Stimulated activated CD8-positive, alpha-beta memory T cell treated with anti-CD3 and anti-CD28 coated beads, Interleukin-15, amount 100 ng/mL, for 48 hours (primary cell): Measurements from ENCODE around the gene PPP2R5C.
A peak's percentile ranks its signal among the peaks of the same experiment; 100 is the strongest.

ENCODE experiments used
- DNase-seq, 2 donors: peaks; one replicate each; pipeline ENCODE4 v3.0.0-alpha.2; 2020; ENCODE audit warnings: low read depth in 2 of 2

PPP2R5C gene

DNA sequence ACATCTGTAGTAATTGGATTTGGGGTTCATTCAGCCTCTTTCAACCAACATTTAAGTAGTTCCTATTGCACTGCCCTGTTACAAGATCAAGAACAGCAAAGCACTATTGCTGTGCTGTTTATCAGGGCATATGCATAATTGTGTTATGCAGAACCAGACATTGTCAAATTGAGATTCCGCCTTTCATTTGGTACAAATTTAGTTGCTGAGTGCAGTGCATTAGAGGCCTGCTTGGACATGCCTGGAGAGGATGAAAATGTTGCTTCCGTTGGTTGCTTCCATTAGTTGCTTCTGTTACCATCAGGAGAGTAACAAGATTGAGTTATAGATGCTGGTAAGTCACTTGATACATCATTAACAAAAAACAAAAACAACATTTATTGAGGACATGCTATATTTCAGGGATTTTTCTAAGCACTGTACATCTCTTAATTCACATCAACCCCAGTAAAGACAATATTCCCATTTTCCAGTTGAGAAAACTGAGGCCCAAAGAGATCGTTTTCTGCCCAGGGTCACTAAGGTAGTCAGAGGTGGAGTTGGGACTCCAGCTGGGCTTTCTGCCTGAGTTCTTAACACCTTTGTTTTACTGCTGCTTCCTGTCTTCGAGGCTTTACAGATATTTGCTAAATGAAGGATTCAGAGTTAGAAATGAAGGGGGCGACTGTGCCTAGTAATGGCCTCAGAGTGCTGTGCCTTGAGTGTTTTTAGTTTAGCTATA, 79.3 kb downstream of the PPP2R5C start:
- DNase-seq: no peak

DNA sequence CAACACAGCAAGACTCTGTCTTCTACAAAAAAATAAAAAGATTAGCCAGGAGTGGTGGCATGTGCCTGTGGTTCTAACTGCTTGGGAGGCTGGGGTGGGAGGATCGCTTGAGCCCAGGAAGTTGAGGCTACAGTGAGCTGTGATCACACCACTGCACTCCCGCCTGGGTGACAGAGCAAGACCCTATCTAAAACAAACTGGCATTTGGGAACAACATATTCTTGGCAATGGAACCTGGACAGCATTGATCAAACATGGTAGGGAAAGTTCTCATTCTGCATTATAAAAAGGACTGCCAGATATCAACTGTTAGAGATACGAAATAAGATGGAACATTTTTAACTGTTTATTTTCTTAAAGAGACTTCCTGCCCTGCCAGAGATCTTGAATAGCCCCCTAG, 81.5 kb downstream of the PPP2R5C start:
- no peak for DNase-seq

DNA sequence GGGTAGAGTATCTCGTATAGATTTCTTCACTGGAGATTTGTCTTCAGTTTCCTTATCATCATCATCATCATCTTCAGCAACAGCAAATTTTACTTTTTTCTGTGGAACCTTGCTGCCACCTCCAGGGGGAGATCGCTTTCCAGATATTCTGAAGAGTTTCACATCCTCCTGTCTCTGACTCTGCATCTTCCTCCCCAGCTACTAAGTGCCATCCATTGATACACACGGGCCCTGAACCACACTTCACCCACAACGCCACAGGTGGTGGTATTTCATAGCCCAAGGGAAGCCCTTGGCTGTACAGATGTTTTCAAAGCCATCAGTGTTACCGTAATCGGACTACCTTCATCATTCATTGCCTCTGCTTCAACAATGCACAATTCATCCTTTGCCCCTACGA, 82.2 kb downstream of the PPP2R5C start:
- peak in 1 of 2 donors; percentile 51 for DNase-seq

GRCh38 chr14:101844219-101844618, 82.7 kb downstream of the PPP2R5C start:
- no peak for DNase-seq

- no peak for DNase-seq
Observed at GRCh38 chr14:101844751-101845150, 83.2 kb downstream of the PPP2R5C start.

DNA sequence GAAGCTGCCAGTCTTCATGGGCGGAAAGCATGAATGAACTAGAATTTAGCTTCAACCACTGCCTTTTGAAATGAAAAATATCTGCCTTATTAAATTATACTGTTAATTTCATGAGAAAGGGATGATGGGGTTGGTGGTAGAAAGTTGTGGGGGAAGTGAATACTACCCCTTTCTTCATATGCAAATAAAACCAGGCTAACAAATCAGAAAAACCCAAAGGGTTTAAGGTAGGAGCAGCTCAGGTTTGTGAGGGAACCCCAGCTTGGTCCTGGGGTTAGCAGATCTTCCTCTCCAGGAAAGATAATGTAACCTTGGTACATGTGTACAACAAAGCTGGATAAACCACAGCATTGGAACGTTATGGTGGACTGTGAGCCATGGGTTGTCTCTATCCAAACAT, 84.0 kb downstream of the PPP2R5C start:
- DNase-seq: no peak

DNA sequence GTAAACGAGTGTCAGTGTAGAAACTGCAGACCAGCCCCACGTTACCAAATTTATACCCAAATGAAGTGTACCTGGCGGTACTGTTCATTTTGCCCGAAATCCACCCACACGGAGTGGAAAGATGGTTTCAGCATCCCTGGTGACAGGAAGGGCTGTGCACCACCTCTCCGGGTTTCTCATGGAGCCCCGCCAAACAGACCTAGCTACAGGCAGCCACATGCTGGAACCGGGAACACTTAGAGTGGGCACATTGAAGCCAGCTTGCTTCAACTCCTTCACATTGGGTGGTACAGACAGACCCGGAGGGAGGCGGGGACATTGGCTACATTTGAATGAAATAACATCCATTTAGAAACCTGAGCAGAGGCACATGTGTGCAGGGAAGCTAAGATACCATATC, 84.4 kb downstream of the PPP2R5C start:
- no peak for DNase-seq

DNA sequence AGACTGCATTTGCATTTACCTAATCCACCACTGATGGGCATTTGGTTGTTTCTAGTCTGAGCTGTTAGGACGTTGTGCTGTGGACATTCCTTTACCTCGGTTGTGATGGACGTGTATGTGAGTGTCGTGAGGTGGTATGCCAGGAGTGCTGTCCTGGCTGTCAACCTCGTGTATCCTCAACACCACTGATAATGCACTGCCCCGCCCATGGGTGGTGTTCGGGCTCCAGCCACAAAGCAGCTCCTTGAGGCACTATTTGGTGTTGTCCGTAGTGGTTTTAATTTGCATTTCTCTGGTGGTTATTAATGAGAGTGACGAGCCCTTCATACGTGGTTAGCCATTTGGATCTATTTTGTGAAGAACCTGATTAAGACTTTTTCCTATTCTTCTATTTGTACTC, 87.6 kb downstream of the PPP2R5C start:
- DNase-seq: no peak

GRCh38 chr14:101849640-101850039, 88.1 kb downstream of the PPP2R5C start:
- no peak for DNase-seq

DNA sequence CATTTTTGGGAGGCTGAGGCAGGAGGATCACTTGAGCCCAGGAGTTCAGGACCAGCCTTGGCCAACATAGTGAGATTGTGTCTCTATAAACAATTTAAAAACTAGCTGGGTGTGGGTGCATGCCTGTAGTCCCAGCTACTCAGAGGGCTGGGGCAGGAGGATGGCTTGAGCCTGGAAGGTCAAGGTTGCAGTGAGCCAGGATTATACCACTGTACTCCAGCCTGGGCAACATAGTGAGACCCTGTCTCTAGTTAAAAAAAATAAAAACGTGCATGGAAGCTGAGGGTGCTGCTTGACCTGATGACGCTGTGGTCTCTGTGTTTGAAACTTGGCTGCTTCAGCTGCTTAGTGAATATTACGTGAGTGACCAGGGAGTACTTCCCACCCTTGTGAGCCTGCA, 89.7 kb downstream of the PPP2R5C start:
- DNase-seq: no peak

GRCh38 chr14:101851736-101852405, 90.4 kb downstream of the PPP2R5C start:
- no peak for DNase-seq

DNA sequence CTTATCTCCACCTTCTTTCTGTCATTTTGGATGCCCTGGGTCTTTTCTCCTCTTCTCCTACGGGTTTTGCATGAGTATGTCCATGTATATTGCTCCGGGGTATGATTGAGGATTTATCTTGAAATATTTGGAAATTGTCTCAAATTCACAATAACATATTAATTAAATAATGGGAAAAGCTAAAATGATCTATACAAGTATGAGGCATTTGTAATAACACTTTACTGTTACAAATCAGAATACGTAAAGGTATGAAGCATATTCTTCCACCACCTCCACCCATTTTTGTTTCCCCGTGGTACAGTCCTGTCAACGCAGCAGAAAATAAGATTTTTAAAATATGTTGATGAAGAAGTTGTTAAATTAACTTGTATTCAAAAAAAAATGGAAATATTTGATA, 91.3 kb downstream of the PPP2R5C start:
- DNase-seq: no peak

- no peak for DNase-seq
Observed at GRCh38 chr14:101853455-101854018, 92.0 kb downstream of the PPP2R5C start.

DNA sequence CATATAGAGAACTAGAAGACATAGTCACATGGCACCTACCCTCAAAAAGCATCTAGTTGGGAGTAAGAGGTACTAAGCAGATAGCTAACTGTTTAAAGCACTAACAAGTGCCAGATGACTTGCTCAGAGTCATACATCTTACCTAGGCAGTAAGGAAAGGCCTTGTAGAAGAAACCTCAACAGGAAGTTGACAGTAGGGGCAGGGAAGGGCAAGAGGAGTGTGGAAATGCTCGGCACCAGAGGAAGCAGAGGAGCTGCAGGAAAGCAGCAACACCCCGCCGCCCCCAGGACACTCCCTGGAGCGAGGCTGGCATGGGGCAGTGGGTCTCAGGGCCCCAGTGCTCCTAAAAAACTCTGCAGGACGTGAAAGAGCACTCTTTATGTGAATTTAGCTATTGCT, 92.9 kb downstream of the PPP2R5C start:
- DNase-seq: no peak

DNA sequence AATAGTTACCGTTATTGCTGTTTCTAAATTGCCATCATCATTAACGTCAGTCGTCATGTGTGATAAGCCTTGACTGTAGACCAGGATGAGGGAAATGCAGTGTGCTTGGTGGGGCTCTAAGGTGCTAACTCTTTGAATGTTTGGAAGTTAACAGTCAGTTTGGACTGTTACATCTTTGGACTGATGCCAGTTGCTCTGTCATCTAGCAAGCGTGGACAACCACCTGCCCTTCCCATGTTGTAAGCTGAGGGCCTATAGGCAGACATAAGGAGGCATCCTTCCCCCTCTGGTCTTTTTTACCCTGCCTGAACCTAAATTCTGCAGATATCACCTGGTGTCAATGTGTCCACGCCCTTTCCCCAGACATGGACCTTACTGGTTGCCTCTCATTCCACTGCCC, 94.4 kb downstream of the PPP2R5C start:
- no peak for DNase-seq

- DNase-seq: no peak
Observed at GRCh38 chr14:101856536-101856935, 95.0 kb downstream of the PPP2R5C start.

DNA sequence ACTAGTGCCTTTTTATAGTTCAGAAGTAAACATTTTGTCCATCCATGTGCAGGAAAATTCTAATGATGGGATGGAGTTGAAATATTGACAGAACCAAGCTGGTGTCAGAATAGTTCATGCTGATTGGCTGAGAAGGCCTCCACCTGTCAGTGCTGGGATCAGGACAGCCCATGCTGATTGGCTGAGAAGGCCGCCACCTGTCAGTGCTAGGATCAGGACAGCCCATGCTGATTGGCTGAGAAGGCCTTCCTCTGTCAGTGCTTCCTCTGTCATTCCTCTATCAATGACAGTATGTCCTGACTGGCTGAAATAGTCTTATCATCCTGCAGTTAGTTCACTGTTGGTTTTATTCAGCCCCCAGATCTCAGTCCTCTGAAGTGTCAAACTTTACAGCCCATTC, 95.7 kb downstream of the PPP2R5C start:
- no peak for DNase-seq

- DNase-seq: no peak
Observed at GRCh38 chr14:101858791-101859537, 97.5 kb downstream of the PPP2R5C start.

DNA sequence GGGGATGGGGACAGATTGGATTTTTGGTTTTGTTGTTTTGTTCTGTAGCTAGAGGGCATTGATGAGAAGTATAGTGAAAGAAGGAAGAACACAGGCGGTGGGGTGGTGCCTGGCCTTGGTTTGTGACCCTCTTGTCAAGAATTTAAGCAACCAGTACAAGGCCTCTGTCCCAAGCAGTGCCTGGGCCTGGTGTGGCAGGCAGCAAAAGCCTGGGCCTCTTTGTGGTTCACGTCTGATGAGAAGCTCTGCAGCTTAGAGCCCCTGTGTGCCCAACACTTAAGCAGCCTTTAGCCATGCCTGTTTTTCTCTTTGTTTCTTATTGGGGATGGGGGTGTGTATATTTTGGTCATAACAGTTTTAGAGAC, 98.0 kb downstream of the PPP2R5C start:
- DNase-seq: no peak

DNA sequence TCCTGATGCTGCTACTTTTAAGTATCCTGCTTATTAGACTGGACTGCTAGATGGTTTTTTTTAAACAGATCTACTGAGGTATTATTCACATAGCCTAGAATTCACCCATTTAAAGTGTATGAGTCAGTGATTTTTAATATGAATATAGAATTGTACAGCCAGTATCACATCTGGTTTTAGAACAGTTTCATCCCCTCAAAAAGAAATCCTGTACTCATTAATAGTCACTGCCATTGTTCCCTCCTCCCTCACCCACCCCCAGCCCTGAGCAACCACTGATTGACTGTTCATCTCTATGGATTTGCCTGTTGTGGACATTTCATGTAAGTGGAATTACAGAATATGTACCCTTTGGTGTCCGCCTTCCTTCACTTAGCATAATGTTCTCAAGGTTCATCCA, 98.4 kb downstream of the PPP2R5C start:
- no peak for DNase-seq

DNA sequence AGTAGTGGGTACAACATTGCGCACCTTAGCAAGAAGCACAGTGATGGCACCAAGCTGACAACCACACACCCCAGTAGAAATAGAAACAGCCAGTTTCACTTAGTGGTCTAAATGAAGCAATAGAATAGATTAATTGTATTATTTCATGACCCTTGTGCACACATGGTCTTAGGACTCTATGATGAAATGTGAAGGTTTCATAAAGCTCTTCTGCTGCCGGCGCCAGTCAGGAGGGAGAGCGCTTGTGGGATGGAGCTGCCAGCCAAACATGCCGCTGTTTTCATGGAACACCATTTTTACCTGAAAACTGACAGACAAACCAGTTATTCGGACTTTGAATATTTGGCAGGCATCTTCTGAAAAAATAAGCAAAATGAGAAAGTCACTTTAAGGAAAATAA, 100.0 kb downstream of the PPP2R5C start:
- DNase-seq: no peak

DNA sequence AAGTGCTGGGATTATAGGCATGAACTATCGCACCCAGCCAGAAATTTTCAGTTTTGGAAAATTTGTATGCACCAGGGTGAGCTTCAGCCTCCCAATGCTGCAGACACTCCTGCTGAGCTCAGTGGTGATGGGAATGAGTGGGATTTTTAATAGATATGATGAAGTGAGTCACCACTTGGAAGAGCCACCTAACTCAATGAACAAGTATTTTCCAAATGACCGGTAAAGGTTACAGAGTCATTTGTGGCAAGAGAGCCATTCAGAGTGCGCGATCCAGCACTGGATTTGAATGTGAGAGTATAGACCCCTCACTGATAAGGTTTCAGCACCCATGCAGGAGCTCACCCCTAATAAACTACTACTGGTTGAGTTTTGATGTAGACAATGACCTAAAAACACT, 100.7 kb downstream of the PPP2R5C start:
- no peak for DNase-seq

DNA sequence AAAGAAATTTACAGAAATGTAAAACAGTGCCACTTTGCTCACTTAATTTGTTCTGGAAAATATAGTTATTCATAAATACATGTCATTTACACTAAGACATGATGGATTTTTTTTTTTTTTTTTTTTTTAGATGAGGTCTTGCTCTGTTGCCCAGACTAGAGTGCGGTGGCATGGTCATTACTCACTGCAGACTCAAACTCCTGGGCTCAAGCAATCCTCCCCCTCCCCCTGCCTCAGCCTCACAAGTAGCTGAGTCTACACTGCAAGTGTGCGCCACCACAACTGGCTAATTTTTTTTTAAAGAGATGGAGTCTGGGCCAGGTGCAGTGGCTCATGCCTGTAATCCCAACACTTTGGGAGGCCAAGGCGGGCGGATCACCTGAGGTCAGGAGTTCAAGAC, 101.2 kb downstream of the PPP2R5C start:
- DNase-seq: no peak
